OCI-LY3 (cell line): ENCODE data around the gene SRPK2.

Experiments
- H2AFZ ChIP-seq: fragments of 200-600, 300-600 bp; shearing (Covaris generic); 2 replicates; pipeline ENCODE4 v1.6.0; 2014; ENCODE audit warnings: antibody characterized with exemption, low read depth, low read length
- H3K27ac ChIP-seq: fragments of 200-600, 300-600 bp; sonication (generic); 2 replicates; pipeline ENCODE4 v1.5.1; 2014; ENCODE audit warnings: mild to moderate bottlenecking, low read length, moderate library complexity, mixed read lengths
- H3K27me3 ChIP-seq: fragments of 200-600, 300-600 bp; sonication (generic); 2 replicates; pipeline ENCODE4 v1.6.1; 2014; ENCODE audit warnings: low read depth, low read length, mixed read lengths
- H3K36me3 ChIP-seq: fragments of 200-600, 300-600 bp; sonication (generic); replicated peaks from 2 replicates; pipeline ENCODE3; 2014; ENCODE audit warnings: low read depth, low read length, mixed read lengths
- H3K4me1 ChIP-seq: fragments of 300-600, 200-600 bp; sonication (generic); 2 replicates; pipeline ENCODE4 v1.6.1; 2014; ENCODE audit warnings: low read length, mixed read lengths
- H3K4me2 ChIP-seq: fragments of 200-600, 300-600 bp; sonication (generic); 2 replicates; pipeline ENCODE4 v1.6.1; 2014; ENCODE audit warnings: low read length, mixed read lengths
- H3K4me3 ChIP-seq: fragments of 300-600, 200-600 bp; sonication (generic); 2 replicates; pipeline ENCODE4 v1.5.1; 2014; ENCODE audit warnings: antibody characterized with exemption, mild to moderate bottlenecking, low read length, moderate library complexity
- H3K79me2 ChIP-seq: fragments of 300-600, 200-600 bp; shearing (Covaris generic); 2 replicates; pipeline ENCODE4 v1.6.1; 2014; ENCODE audit warnings: mild to moderate bottlenecking, low read length, mixed read lengths
- H3K9ac ChIP-seq: fragments of 300-600, 200-600 bp; shearing (Covaris generic); 2 replicates; pipeline ENCODE4 v1.6.0; 2014; ENCODE audit warnings: mild to moderate bottlenecking, low read length, moderate library complexity
- H3K9me3 ChIP-seq: fragments of 200-600, 300-600 bp; shearing (Covaris generic); 2 replicates; pipeline ENCODE4 v1.6.1; 2014; ENCODE audit warnings: low read length, mixed read lengths; ENCODE audit not compliant: insufficient read depth
- H4K20me1 ChIP-seq: fragments of 200-600, 300-600 bp; sonication (generic); 2 replicates; pipeline ENCODE4 v1.6.1; 2016; ENCODE audit warnings: low read length, mixed read lengths; ENCODE audit not compliant: insufficient read depth
- EZH2phosphoT487 ChIP-seq: fragments of 200-600 bp; shearing (Covaris generic); IDR thresholded peaks from 2 replicates; pipeline ENCODE4 v1.6.1; 2018; ENCODE audit warnings: antibody characterized with exemption, mixed run types, low read depth
- TF ChIP-seq, protein P1 (sequence below): fragments of 200-600, 300-600 bp; sonication (generic); IDR thresholded peaks from 2 replicates; pipeline ENCODE4 v1.5.1; 2014; ENCODE audit warnings: antibody characterized with exemption, low read length, low read depth

Gene SRPK2

DNA sequence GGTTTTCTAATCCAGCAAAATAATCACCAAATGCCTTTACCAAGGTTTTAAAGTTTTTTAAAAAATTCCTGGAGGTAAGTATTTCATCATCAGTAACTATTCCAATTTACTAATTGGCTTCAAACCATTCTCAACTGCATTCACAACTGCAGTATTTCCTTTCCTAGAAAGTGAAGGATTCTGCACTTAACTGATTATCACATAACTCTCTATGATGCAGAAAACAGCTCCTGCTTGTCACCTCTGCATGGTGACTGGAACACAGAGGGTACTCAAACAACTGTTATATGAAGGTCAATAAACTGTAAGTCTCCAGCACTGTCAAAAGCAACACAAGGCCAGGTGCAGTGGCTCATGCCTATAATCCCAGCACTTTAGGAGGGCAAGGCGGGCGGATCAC lies 42.6 kb downstream of the SRPK2 start:
- Histone ChIP-seq H3K4me2 (peak overlapping the region; percentile 35), H3K9me3 (no peaks in the 10 kb centered on the region), H3K4me1 (peaks cover 20% of the 10 kb centered on the region), H3K27me3 (no peaks in the 10 kb centered on the region), H4K20me1 (peaks cover 21% of the 10 kb centered on the region), H3K4me3 (no peak overlapping the region), H3K36me3 (no peaks in the 10 kb centered on the region), H2AFZ (no peak overlapping the region), H3K9ac (no peak overlapping the region), H3K79me2 (peaks cover 50% of the 10 kb centered on the region), H3K27ac (no peak overlapping the region)
- no peak for TF ChIP-seq EZH2phosphoT487
- TF ChIP-seq, protein P1, sequence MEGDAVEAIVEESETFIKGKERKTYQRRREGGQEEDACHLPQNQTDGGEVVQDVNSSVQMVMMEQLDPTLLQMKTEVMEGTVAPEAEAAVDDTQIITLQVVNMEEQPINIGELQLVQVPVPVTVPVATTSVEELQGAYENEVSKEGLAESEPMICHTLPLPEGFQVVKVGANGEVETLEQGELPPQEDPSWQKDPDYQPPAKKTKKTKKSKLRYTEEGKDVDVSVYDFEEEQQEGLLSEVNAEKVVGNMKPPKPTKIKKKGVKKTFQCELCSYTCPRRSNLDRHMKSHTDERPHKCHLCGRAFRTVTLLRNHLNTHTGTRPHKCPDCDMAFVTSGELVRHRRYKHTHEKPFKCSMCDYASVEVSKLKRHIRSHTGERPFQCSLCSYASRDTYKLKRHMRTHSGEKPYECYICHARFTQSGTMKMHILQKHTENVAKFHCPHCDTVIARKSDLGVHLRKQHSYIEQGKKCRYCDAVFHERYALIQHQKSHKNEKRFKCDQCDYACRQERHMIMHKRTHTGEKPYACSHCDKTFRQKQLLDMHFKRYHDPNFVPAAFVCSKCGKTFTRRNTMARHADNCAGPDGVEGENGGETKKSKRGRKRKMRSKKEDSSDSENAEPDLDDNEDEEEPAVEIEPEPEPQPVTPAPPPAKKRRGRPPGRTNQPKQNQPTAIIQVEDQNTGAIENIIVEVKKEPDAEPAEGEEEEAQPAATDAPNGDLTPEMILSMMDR: no peak

- Histone ChIP-seq H3K4me2 (peak overlapping the region; percentile 35), H3K27ac (no peak overlapping the region), H3K9me3 (no peaks in the 10 kb centered on the region), H3K36me3 (no peaks in the 10 kb centered on the region), H3K4me3 (no peak overlapping the region), H3K4me1 (peaks cover 16% of the 10 kb centered on the region), H3K79me2 (peaks cover 45% of the 10 kb centered on the region), H2AFZ (no peak overlapping the region), H3K9ac (no peak overlapping the region), H3K27me3 (no peaks in the 10 kb centered on the region), H4K20me1 (peaks cover 21% of the 10 kb centered on the region)
- TF ChIP-seq, protein P1: no peak
- TF ChIP-seq EZH2phosphoT487: no peak
Observed at GRCh38 chr7:105345725-105346124, 43.0 kb downstream of the SRPK2 start.

GRCh38 chr7:105345003-105345402 lies 43.7 kb downstream of the SRPK2 start:
- H2AFZ ChIP-seq: no peak overlapping the region
- no peaks in the 10 kb centered on the region for H3K9me3 ChIP-seq
- H3K27me3 ChIP-seq: no peaks in the 10 kb centered on the region
- peaks cover 21% of the 10 kb centered on the region for H4K20me1 ChIP-seq
- no peak for TF ChIP-seq EZH2phosphoT487
- TF ChIP-seq, protein P1: no peak
- H3K9ac ChIP-seq: no peak overlapping the region
- no peaks in the 10 kb centered on the region for H3K36me3 ChIP-seq
- peaks cover 45% of the 10 kb centered on the region for H3K79me2 ChIP-seq
- no peak overlapping the region for H3K27ac ChIP-seq
- peak overlapping the region; percentile 35 for H3K4me2 ChIP-seq
- H3K4me1 ChIP-seq: peaks cover 16% of the 10 kb centered on the region
- H3K4me3 ChIP-seq: no peak overlapping the region

DNA sequence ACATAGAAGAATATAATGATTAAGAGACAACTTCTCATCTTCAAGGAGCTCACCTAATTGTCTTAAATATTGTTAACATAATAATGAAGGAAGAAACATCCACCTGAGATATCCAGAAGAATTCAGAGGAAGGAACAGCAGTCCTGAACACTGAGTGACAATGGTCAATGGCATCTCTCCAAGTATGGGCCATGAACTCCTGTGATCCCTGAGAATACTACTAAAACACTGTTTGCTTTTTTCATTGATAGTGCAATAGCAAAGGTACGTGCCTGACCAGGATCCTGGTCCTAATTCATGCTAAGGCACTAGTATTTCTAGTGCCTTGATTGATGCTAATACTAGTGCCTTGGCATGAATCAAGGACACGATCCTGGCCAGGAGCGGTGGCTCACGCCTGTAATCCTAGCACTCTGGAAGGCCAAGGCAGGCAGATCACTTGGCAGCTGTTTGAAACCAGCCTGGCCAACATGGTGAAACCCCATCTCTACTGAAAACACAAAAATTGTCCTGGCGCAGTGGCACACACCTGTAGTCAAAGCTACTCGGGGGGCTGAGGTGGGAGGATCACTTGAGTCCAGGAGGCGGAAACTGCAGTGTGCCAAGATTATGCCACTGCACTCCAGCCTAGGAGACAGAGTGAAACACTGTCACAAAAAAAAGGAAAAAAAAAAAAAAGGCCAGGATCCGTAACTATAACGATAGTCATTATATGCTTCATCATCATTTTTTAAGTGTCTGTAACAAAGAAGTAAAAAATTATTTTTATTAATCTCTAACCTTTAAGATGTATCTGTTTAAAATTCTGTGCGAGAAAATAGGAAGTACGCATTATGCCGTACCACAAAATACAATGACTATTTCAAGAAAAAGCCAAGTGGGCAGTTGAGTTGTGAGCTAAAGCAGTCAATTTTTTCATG lies 49.1 kb downstream of the SRPK2 start:
- peaks cover 12% of the 10 kb centered on the region for H4K20me1 ChIP-seq
- H3K9me3 ChIP-seq: no peaks in the 10 kb centered on the region
- H3K4me2 ChIP-seq: no peak overlapping the region
- H2AFZ ChIP-seq: no peak overlapping the region
- H3K36me3 ChIP-seq: no peaks in the 10 kb centered on the region
- H3K4me1 ChIP-seq: no peaks in the 10 kb centered on the region; the same call in 1 of the 2 replicates
- H3K9ac ChIP-seq: no peak overlapping the region
- H3K4me3 ChIP-seq: no peak overlapping the region
- no peak overlapping the region for H3K27ac ChIP-seq
- TF ChIP-seq, protein P1: no peak
- no peak for TF ChIP-seq EZH2phosphoT487
- no peaks in the 10 kb centered on the region for H3K27me3 ChIP-seq
- H3K79me2 ChIP-seq: peaks cover 41% of the 10 kb centered on the region
